ENCODE results near the gene RHBDF2. TPM values are rescaled to one million over a fixed set of nuclear protein-coding genes. Genes with fewer than 3 reads are reported as not detected.
"Not testable (repeated sequence)": the region's sequence is repeated elsewhere in the genome, so short reads cannot be mapped to it uniquely, and the experiment has no call there.

Gene RHBDF2
- polyA plus RNA-seq, 1 donor = 35.2 TPM

DNA sequence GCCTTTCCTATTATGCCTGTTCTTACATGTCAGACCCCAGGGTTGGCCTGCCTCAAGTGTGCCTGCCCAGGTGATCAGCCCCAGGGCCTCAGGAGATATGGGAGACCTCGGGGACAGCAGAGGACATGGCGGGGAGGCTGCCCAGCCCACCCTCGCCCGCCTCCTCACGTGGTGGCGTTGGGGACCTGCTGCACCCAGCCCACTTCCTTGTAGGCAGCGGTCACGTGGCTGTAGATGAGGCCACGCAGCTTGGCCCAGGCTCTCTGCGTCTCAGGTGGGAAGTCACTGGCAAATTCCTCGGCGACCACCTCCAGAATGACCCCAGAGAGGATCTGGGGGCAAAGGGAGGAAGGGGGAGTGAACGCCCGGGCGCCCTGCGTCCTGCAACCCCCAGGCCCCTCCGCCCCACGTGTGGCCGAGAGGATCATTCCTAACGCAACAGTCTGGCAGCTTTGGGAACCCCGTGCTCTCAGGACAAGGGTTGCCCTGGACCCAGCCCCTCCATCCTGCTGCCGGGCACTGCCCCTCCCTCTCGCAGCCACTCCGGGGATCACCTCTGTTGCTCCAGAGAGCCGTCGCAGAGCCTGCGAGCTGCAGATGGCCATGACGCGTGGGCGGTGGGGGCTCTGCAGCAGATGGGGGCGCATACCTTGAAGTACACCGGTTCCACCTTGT is 29.7 kb upstream of the RHBDF2 start:
- Histone ChIP-seq H3K9me3 (ENCODE audit: control insufficient read depth, low read depth, low read length) (peaks cover 3% of the 10 kb centered on the region), H3K36me3 (ENCODE audit: control insufficient read depth, insufficient read depth, low read length) (no peaks in the 10 kb centered on the region), H3K27me3 (ENCODE audit: control insufficient read depth, insufficient read depth, low read length) (peaks cover under 1% of the 10 kb centered on the region), H3K27ac (ENCODE audit: low read length) (peak overlapping the region; percentile 81), H3K4me3 (ENCODE audit: low read length) (no peak overlapping the region), H3K4me1 (ENCODE audit: control insufficient read depth, insufficient read depth, low read length) (peaks cover 43% of the 10 kb centered on the region)
- WGBS (ENCODE audit: insufficient coverage, low lambda C conversion rate) = no CpG with 5 or more reads among the region's 32 CpGs
- no peak for DNase-seq

DNA sequence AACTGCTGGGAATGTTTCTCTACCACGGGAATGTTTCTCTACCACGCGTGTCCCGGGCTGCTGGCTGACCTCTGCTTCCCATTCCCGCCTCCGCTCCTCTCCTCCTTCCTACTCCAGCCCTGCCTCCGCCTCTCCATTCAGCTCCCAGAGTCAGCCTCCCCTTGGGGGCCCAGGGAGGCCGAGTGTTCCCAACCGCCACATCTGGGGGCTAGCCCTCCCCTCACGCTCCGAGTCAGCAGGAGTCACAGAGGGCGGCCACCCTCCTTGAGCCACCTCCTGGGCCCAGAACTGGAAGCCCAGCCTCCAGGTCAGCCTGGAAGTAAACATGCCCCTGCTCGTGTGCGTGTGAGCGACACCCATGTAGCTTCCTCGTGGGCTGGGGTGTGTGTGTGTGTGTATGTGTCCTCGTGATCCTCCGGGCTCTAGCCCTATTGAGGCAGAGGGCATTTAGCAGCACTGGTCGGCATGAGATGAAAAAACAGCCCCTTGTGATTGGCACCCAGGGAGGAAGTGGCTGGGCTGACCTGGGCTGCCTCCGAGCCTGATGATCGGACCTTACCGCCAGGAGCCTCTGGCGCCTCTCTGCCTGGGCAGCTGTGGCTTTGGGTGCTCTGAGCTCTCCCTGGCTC is 29.0 kb upstream of the RHBDF2 start:
- Histone ChIP-seq H3K27ac (ENCODE audit: low read length) (peak overlapping the region; percentile 81), H3K36me3 (ENCODE audit: control insufficient read depth, insufficient read depth, low read length) (no peaks in the 10 kb centered on the region), H3K9me3 (ENCODE audit: control insufficient read depth, low read depth, low read length) (peaks cover 3% of the 10 kb centered on the region), H3K4me1 (ENCODE audit: control insufficient read depth, insufficient read depth, low read length) (peaks cover 45% of the 10 kb centered on the region), H3K4me3 (ENCODE audit: low read length) (no peak overlapping the region), H3K27me3 (ENCODE audit: control insufficient read depth, insufficient read depth, low read length) (no peaks in the 10 kb centered on the region)
- no peak for DNase-seq
- no CpG with 5 or more reads among the region's 23 CpGs for WGBS (ENCODE audit: insufficient coverage, low lambda C conversion rate)

DNA sequence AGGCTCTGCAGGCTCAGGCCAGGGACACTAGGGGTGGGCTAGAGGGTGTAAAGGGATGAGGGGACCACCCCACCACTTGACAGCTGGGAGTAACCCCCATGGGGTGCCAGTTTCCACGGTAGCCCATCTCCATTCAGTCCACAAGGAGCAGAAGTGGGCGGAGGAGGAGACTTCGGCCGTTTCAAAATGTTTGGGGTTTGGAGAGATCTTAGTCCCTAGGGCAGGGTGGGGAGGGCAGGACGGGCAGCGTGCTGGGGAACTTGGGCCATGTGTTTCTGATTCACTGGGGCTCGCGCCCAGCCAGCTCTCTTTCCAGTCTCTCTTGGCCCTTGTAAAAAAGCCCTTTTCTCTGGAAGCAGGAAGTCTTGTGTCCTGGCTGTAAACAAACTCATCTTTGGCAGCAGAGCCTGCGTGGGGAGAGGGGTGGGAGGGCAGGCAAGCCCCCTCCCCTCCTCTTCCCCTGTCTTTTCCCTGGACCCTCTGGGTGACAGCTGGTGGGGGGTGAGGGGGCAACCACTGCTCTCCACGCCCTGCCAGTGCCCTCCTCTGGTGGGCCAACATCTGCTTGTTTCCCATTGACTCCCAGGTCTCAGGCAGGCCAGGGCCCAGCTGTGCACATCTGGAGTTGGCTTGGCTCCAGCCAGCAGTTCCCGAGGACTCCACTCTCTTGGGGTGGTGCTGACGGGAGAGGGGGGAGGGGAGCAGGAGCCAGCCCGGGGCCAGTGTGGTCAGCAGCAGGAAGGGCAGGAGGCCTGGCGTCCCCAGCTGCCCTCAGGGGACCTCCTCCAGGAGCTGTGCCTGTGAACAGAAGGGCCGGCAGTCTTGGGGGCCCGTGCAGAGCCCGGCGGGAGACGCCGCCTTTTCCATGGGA is 28.2 kb upstream of the RHBDF2 start:
- Histone ChIP-seq H3K9me3 (ENCODE audit: control insufficient read depth, low read depth, low read length) (peaks cover 3% of the 10 kb centered on the region), H3K36me3 (ENCODE audit: control insufficient read depth, insufficient read depth, low read length) (no peaks in the 10 kb centered on the region), H3K4me3 (ENCODE audit: low read length) (no peak overlapping the region), H3K4me1 (ENCODE audit: control insufficient read depth, insufficient read depth, low read length) (peaks cover 52% of the 10 kb centered on the region), H3K27ac (ENCODE audit: low read length) (peak overlapping the region; percentile 81), H3K27me3 (ENCODE audit: control insufficient read depth, insufficient read depth, low read length) (no peaks in the 10 kb centered on the region)
- no CpG with 5 or more reads among the region's 20 CpGs for WGBS (ENCODE audit: insufficient coverage, low lambda C conversion rate)
- DNase-seq = peak; percentile 71 to 77

DNA sequence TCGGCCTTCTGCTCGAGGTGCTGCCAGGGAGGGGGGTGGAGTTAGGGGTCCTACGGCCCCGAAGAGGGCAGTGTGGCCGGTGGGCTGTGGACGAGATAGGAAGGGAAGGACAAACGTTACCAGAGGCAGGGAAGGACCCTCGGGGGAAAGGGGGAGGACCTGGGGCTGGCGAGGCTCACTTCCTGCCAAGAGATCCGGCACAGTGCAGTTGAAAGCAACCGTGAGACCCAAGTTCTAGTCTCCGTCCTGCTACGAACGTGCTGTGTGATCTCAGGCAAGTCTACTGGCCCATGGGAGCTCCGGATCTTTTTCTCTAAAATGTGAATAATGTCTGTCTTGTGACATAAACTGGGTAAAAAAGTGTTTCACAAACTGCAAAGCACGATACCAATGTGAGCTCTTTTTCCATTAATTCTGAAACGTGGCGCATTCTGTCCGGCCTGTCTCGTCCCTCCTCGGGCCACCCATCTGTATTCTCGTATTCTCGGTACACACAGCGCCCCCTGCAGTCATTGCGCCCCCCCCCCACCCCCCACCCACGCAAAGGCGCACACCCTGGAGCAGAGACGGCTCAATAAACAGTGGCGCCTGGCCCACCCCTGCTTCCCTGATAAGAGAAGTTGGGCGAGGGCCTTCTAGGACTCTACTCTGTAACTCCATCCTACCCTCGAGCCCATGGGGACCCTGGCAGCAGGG is 27.5 kb upstream of the RHBDF2 start:
- 85% methylated on average over 5 of the region's 31 CpGs for WGBS (ENCODE audit: insufficient coverage, low lambda C conversion rate)
- no peak overlapping the region for H3K4me3 ChIP-seq (ENCODE audit: low read length)
- DNase-seq = no peak

DNA sequence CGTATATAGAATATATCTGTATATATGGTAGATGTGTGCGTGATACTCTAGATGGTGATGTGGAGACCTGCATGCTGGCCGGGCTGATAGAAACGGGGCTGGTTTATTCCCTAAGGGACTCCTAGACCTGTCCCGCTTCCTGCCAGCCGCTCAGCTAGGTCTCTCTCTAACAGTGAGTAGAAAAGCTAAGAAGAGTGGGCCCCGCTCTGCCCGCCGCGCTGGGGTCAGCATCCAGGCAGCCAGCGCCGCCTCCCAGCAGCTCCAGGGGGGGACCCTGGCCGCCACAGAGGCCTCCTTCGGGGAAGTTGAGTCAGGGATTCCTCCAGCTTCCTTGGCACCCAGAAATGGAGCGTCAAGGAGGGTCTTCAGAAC is 26.9 kb upstream of the RHBDF2 start:
- H3K27ac ChIP-seq (ENCODE audit: low read length) = peak overlapping the region; percentile 81
- H3K4me3 ChIP-seq (ENCODE audit: low read length) = no peak overlapping the region
- no peak for DNase-seq
- peaks cover 3% of the 10 kb centered on the region for H3K9me3 ChIP-seq (ENCODE audit: control insufficient read depth, low read depth, low read length)
- H3K4me1 ChIP-seq (ENCODE audit: control insufficient read depth, insufficient read depth, low read length) = peaks cover 51% of the 10 kb centered on the region
- H3K36me3 ChIP-seq (ENCODE audit: control insufficient read depth, insufficient read depth, low read length) = no peaks in the 10 kb centered on the region
- WGBS (ENCODE audit: insufficient coverage, low lambda C conversion rate) = no CpG with 5 or more reads among the region's 15 CpGs
- no peaks in the 10 kb centered on the region for H3K27me3 ChIP-seq (ENCODE audit: control insufficient read depth, insufficient read depth, low read length)

More for the DNA sequence above, 27.5 kb upstream of the RHBDF2 start:
- H3K27me3 ChIP-seq (ENCODE audit: control insufficient read depth, insufficient read depth, low read length) = no peaks in the 10 kb centered on the region
- H3K9me3 ChIP-seq (ENCODE audit: control insufficient read depth, low read depth, low read length) = peaks cover 3% of the 10 kb centered on the region
- H3K4me1 ChIP-seq (ENCODE audit: control insufficient read depth, insufficient read depth, low read length) = peaks cover 52% of the 10 kb centered on the region
- H3K36me3 ChIP-seq (ENCODE audit: control insufficient read depth, insufficient read depth, low read length) = no peaks in the 10 kb centered on the region
- H3K27ac ChIP-seq (ENCODE audit: low read length) = peak overlapping the region; percentile 81

DNA sequence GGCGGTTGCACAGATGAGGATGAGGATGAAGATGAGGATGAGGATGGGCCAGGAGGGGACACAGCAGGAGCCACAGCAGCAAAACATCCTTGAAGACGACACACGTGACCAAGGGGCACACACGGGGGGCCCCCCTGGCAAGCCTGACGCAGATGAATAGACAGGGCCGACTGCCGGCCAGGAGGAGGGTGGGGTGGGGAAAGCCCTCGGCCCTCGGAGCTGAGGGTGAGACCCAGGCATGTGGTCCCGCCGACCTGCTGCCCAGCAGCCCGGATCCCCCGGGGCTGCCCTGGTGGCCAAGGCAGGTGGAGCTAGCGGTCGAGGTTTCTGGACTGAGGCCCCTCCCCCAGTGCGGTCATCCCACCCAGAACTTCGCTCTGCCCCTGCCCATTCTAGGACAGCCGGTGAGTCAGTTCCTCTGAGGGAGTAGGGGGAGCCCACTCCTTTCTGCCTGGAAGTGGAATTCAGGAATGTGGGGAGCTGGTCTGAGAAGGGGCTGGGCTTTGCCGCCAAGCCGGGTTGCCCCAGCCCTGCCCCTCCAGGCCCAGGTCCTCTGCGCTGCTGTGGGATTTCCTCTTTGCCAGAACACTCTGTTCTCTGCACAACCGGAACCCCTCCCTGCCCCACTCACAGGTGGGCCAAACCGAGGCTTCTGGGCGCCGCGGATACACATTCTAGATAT is 26.3 kb upstream of the RHBDF2 start:
- no peaks in the 10 kb centered on the region for H3K27me3 ChIP-seq (ENCODE audit: control insufficient read depth, insufficient read depth, low read length)

DNA sequence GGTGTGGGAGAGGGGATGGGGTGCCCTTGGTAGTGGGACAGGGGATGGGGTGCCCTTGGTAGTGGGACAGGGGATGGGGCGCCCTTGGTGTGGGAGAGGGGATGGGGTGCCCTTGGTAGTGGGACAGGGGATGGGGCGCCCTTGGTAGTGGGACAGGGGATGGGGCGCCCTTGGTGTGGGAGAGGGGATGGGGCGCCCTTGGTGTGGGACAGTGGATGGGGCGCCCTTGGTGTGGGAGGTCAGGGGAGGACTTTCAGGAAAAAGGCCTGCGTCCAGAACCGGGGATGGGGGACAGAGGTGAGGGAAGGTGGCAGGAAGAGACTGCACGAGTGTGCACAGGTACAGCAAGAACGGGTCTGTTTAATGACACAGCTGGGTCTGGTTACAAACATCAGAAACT is 25.8 kb upstream of the RHBDF2 start:
- H3K4me1 ChIP-seq (ENCODE audit: control insufficient read depth, insufficient read depth, low read length) = peaks cover 49% of the 10 kb centered on the region
- not testable (repeated sequence) for DNase-seq; H3K27ac ChIP-seq (ENCODE audit: low read length); H3K9me3 ChIP-seq (ENCODE audit: control insufficient read depth, low read depth, low read length); H3K36me3 ChIP-seq (ENCODE audit: control insufficient read depth, insufficient read depth, low read length); H3K27me3 ChIP-seq (ENCODE audit: control insufficient read depth, insufficient read depth, low read length); H3K4me3 ChIP-seq (ENCODE audit: low read length)
- WGBS (ENCODE audit: insufficient coverage, low lambda C conversion rate) = 53% methylated on average over 3 of the region's 9 CpGs

More for the DNA sequence above, 26.3 kb upstream of the RHBDF2 start:
- H3K4me3 ChIP-seq (ENCODE audit: low read length) = no peak overlapping the region
- no CpG with 5 or more reads among the region's 26 CpGs for WGBS (ENCODE audit: insufficient coverage, low lambda C conversion rate)
- H3K27ac ChIP-seq (ENCODE audit: low read length) = peak overlapping the region; percentile 81
- H3K9me3 ChIP-seq (ENCODE audit: control insufficient read depth, low read depth, low read length) = peaks cover 3% of the 10 kb centered on the region
- peaks cover 49% of the 10 kb centered on the region for H3K4me1 ChIP-seq (ENCODE audit: control insufficient read depth, insufficient read depth, low read length)
- no peak for DNase-seq
- no peaks in the 10 kb centered on the region for H3K36me3 ChIP-seq (ENCODE audit: control insufficient read depth, insufficient read depth, low read length)

DNA sequence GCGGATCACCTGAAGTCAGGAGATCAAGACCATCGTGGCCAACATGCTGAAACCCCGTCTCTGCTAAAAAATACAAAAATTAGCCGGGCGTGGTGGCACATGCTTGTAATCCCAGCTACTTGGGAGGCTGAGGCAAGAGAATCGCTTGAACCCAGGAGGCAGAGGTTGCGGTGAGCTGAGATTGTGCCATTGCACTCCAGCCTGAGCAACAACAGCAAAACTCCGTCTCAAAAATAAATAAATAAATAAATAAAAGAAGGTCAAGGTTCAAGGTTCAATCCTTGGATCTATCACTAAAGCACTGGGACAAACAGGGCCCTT is 24.2 kb upstream of the RHBDF2 start:
- not testable (repeated sequence) for H3K36me3 ChIP-seq (ENCODE audit: control insufficient read depth, insufficient read depth, low read length); H3K4me3 ChIP-seq (ENCODE audit: low read length); DNase-seq; H3K27ac ChIP-seq (ENCODE audit: low read length); H3K9me3 ChIP-seq (ENCODE audit: control insufficient read depth, low read depth, low read length); H3K27me3 ChIP-seq (ENCODE audit: control insufficient read depth, insufficient read depth, low read length)
- no CpG with 5 or more reads among the region's 8 CpGs for WGBS (ENCODE audit: insufficient coverage, low lambda C conversion rate)
- H3K4me1 ChIP-seq (ENCODE audit: control insufficient read depth, insufficient read depth, low read length) = peaks cover 45% of the 10 kb centered on the region

DNA sequence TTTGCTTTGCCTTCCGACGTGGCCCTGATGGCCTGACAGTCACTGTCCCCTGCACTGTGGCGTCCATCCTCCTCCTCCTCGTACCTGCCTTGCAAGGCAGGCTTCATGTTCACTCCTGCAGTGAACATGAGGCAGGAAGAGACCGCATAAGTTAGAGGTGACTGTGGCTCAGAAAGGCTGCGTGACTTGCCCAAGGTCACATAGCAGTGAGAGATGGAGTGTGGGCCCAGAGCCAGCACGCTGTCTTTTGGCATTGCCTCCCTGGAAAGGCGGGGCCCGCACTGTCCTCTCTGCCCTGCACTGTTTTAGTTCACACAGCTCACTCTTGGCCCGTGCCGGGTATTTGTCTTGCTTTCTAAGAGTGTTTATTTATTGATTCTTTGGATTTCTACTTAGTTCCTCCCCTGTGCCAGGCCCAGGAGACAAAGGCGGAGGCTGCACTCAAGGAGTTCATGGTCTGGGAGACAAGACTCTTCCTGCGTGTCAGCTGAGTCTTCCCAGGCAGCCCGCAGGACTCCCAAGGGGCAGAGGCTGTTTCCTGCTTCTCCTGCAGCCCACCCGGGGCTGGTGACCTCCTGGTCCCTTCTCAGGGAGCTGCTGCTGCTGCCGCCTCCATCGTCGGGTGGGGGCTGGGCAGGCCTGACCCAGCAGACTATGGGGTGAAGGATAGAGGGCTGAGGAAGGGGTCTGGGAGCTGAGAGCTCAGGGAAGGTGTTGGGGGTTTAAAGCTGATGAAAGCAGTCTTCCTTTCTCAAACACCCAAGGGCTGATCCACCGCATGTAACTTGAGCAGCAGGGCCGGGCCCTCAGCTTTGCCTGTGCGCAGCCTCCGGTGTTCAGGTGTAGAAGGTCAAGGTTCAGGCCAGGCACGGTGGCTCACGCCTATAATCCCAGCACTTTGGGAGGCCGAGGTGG is 23.6 kb upstream of the RHBDF2 start:
- peak in 1 of 2 donors; percentile 55 for DNase-seq
- no CpG with 5 or more reads among the region's 25 CpGs for WGBS (ENCODE audit: insufficient coverage, low lambda C conversion rate)
- Histone ChIP-seq H3K36me3 (ENCODE audit: control insufficient read depth, insufficient read depth, low read length) (no peaks in the 10 kb centered on the region), H3K4me3 (ENCODE audit: low read length) (no peak overlapping the region), H3K4me1 (ENCODE audit: control insufficient read depth, insufficient read depth, low read length) (peaks cover 40% of the 10 kb centered on the region), H3K27me3 (ENCODE audit: control insufficient read depth, insufficient read depth, low read length) (no peaks in the 10 kb centered on the region), H3K9me3 (ENCODE audit: control insufficient read depth, low read depth, low read length) (peaks cover 3% of the 10 kb centered on the region), H3K27ac (ENCODE audit: low read length) (no peak overlapping the region)

Data from large intestine (tissue), 3 donors.